Measurements from ENCODE around the gene ACVR1B.
A peak's percentile ranks its signal among the peaks of the same experiment; 100 is the strongest.

The ACVR1B gene

DNA sequence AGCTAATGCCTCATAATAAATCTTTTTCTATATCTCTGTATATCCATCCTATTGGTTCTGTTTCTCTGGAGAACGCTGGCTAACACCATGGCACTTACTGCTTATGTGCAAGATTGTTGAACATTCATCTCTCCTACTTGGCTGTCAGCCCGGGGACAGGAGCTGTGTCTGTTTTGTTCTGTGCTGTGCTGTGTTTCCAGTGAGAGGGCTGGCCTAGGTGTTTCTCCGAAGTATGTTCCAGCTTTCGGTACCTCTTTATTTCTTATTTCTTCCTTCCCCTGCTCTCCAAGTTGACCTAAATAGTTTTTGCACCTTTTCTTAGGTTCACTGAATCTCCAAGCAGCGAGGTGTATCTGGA, 80.9 kb downstream of the ACVR1B start:
- peaks cover 42% of the 10 kb centered on the region for H3K27me3 ChIP-seq (ENCODE audit: insufficient read depth, low read length)
- no peaks in the 10 kb centered on the region for H3K9me3 ChIP-seq (ENCODE audit: insufficient read depth, low read depth, low read length)
- H3K9ac ChIP-seq (ENCODE audit: low read depth, low read length), result no peak overlapping the region
- 40% methylated on average over 5 of the region's 5 CpGs for WGBS
- no peaks in the 10 kb centered on the region for H3K36me3 ChIP-seq (ENCODE audit: insufficient read depth, low read length)
- H3K27ac ChIP-seq (ENCODE audit: low read depth, low read length), result no peak overlapping the region
- peak overlapping the region; percentile 38 for H3K4me3 ChIP-seq (ENCODE audit: low read length)
- peaks cover 25% of the 10 kb centered on the region; the same call in 1 of the 2 replicates for H3K4me1 ChIP-seq (ENCODE audit: insufficient read depth, low read length)

DNA sequence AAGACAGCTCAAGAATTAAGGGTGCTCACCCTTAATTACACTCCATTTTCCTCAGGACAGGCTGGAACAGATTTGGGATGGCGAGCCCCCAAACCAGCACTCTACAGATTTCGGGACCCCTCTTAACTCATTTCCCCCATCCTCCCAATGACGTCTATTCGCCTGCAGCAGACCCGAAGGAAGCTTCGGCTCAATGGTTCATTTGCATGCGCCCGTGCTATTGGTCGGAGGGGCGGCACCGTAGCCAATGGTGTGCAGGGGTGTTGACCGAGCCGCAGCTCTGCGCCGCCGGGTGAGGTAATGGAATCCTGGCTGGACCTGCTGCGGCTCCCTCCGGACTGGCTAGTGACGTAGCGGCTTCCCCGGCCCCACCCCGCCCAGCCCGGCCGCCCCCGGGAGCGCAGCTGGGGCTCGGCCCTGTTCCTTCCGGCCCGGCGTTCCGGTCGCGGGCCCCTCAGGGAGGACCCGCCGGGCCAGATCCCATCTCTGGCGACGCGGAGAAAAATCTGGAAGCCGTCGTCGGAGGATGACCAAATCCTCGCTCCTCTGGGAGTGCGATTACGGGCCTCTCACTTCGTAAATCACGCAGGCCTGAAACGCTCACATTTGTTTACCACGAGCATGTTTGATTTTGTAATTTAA, 81.4 kb downstream of the ACVR1B start:
- Histone ChIP-seq H3K36me3 (ENCODE audit: insufficient read depth, low read length) (no peaks in the 10 kb centered on the region), H3K9me3 (ENCODE audit: insufficient read depth, low read depth, low read length) (no peaks in the 10 kb centered on the region), H3K4me3 (ENCODE audit: low read length) (peak overlapping the region; percentile 52), H3K27me3 (ENCODE audit: insufficient read depth, low read length) (peaks cover 47% of the 10 kb centered on the region), H3K9ac (ENCODE audit: low read depth, low read length) (peak overlapping the region; percentile 11; the same call in 1 of the 2 replicates), H3K27ac (ENCODE audit: low read depth, low read length) (peak overlapping the region; percentile 60), H3K4me1 (ENCODE audit: insufficient read depth, low read length) (peaks cover 25% of the 10 kb centered on the region; the same call in 1 of the 2 replicates)
- 3% methylated on average over 48 of the region's 48 CpGs for WGBS

DNA sequence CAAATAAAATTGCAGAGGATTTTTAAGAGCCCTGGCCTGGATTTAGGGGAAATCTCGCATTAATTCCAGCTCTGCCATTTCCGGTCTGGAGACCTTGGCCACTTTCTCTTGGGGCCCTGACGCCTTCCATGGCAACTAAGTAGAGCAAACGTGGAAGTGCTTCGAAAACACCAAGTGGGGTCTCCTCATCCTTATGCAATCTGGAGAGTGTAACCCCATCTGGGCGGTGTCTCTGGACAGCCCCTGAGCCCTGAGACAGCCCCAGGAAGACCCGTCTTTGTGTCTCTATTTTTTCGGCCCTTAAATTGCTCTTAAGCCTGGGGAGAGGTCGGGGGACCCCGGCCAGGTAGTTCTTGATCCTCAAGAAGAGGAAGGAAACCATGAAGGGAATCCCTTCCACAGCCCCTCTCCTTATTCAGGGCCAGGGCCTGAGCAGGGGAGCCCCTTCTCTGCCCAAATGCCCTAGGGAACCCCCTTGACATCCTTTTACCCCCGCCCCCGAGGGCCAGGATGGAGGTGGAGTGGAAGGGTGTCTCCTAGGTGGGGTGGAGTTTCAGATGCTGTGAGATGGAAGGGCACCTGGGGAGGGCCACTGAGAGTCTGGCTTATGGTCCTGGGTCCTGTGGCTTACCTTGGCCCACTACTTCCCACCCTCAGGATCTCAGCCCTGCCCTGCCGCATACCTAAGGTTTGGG, 82.1 kb downstream of the ACVR1B start:
- 85% methylated on average over 13 of the region's 13 CpGs for WGBS
- Histone ChIP-seq H3K9ac (ENCODE audit: low read depth, low read length) (peak overlapping the region; percentile 11; the same call in 1 of the 2 replicates), H3K9me3 (ENCODE audit: insufficient read depth, low read depth, low read length) (no peaks in the 10 kb centered on the region), H3K27ac (ENCODE audit: low read depth, low read length) (peak overlapping the region; percentile 60), H3K4me1 (ENCODE audit: insufficient read depth, low read length) (peaks cover 25% of the 10 kb centered on the region; the same call in 1 of the 2 replicates), H3K4me3 (ENCODE audit: low read length) (peak overlapping the region; percentile 52), H3K27me3 (ENCODE audit: insufficient read depth, low read length) (peaks cover 51% of the 10 kb centered on the region), H3K36me3 (ENCODE audit: insufficient read depth, low read length) (no peaks in the 10 kb centered on the region)

DNA sequence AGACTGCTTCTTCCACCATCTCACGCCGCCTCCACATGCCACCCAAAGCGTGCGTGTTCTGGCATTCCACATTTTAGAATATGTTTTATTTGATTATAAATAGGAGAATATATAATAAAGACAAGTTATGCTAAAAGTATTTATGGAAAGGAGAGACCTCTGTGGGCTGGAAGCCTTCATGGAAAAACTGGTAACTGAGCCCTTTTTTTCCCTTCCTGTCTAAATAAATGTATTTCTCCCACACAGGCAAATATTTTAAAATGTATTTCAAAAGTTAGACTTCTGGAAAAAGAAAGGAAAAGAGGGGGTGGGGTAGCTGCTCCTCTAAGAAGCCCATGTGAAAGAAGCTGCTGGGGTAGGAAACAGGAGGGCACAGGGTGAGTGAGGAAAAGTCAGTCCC, 83.7 kb downstream of the ACVR1B start:
- 83% methylated on average over 2 of the region's 4 CpGs for WGBS
- H3K4me1 ChIP-seq (ENCODE audit: insufficient read depth, low read length), result peaks cover 16% of the 10 kb centered on the region; the same call in 1 of the 2 replicates
- no peaks in the 10 kb centered on the region for H3K36me3 ChIP-seq (ENCODE audit: insufficient read depth, low read length)
- H3K27me3 ChIP-seq (ENCODE audit: insufficient read depth, low read length), result peaks cover 54% of the 10 kb centered on the region
- no peaks in the 10 kb centered on the region for H3K9me3 ChIP-seq (ENCODE audit: insufficient read depth, low read depth, low read length)
- no peak overlapping the region for H3K9ac ChIP-seq (ENCODE audit: low read depth, low read length)
- H3K4me3 ChIP-seq (ENCODE audit: low read length), result no peak overlapping the region
- no peak overlapping the region for H3K27ac ChIP-seq (ENCODE audit: low read depth, low read length)

DNA sequence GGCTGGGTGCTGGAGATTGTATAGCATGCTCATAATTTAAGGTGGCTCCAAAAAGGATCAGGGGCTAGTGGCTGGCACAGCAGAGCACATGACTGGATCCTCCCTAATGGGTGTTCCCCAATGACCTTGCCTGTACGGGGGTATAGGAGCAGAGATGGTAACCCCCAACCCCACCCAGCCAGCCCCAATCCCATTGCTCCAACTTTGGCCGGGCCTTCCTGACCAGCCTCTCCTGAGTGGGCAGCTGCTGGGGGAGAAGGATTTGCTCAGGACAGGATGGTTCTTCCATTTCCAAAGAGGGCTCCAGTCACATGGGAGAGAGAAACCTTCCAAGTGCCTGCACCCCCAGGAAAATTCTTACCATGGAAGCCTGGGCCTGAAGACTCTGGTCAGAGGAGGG, 84.4 kb downstream of the ACVR1B start:
- H3K9me3 ChIP-seq (ENCODE audit: insufficient read depth, low read depth, low read length), result no peaks in the 10 kb centered on the region
- no peaks in the 10 kb centered on the region for H3K36me3 ChIP-seq (ENCODE audit: insufficient read depth, low read length)
- WGBS, result 92% methylated on average over 2 of the region's 2 CpGs
- H3K4me1 ChIP-seq (ENCODE audit: insufficient read depth, low read length), result peaks cover 15% of the 10 kb centered on the region; the same call in 1 of the 2 replicates
- H3K4me3 ChIP-seq (ENCODE audit: low read length), result no peak overlapping the region
- H3K27me3 ChIP-seq (ENCODE audit: insufficient read depth, low read length), result peaks cover 54% of the 10 kb centered on the region
- H3K27ac ChIP-seq (ENCODE audit: low read depth, low read length), result no peak overlapping the region
- no peak overlapping the region for H3K9ac ChIP-seq (ENCODE audit: low read depth, low read length)

DNA sequence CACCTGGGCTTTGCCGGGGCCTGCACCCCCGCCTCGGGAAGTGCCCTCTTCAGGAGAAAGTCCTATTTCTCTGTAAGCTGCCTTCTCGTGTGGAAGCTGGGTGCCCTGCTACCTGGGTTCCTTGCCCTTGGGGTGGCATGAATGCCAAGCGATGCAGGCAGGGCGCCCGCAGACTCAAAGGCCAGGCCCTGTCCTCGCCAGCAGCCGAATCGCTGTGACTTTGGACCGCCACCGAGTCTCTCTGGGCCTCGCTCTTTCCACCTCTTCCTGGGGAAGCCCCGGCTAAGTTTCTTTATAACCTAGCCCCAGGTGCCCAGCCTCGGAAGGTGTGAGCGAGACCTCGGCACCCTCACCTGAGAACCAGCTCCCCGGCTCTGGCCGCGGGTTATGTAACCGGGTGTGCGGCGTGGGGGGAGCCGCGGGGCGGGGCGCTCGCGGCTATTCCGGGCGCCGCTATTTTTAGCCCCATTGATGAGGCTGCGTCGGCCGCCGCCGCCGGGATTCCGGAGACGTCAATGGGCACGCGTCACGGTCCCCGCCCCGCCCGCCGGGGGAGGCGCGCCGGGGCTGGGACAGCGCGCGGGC, 85.2 kb downstream of the ACVR1B start:
- peak overlapping the region; percentile 29; the same call in 1 of the 2 replicates for H3K9ac ChIP-seq (ENCODE audit: low read depth, low read length)
- WGBS, result 9% methylated on average over 53 of the region's 53 CpGs
- H3K27ac ChIP-seq (ENCODE audit: low read depth, low read length), result peak overlapping the region; percentile 63; the same call in 1 of the 2 replicates

DNA sequence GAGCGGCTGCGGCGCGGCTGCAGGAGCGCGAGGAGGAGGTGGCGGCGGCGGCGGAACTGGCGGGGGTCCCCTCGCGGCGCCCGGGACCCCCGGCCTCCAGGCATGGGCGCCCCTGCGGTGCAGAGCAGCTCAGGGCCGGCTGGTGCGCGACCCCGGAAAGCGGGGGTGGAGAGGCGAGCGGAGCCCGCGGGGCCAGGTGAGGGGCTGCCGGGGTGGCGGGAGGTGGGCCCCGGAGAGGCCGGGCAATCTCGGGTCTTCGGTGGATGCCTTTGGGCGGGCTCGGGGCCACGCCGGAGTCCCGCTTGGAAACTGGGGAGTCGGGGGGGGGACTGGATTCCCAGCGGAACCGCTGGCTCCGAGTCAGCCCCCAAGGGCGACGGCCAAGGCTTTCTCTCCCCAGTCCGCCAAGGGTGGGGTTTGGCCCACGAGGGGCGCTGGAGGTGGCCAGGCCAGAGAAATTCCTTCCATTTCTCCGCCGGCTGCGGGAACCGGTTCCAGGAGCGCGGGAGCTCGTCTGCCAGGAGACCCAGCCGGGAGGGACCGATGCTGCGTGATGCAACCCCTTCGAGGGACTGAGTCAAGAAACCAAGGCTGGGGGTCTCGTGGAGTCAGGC, 85.9 kb downstream of the ACVR1B start:
- H3K9ac ChIP-seq (ENCODE audit: low read depth, low read length), result peak overlapping the region; percentile 75
- peaks cover 49% of the 10 kb centered on the region for H3K27me3 ChIP-seq (ENCODE audit: insufficient read depth, low read length)
- WGBS, result 1% methylated on average over 59 of the region's 59 CpGs
- H3K36me3 ChIP-seq (ENCODE audit: insufficient read depth, low read length), result no peaks in the 10 kb centered on the region
- peak overlapping the region; percentile 68 for H3K4me3 ChIP-seq (ENCODE audit: low read length)
- no peak overlapping the region for H3K27ac ChIP-seq (ENCODE audit: low read depth, low read length)
- peaks cover 12% of the 10 kb centered on the region; the same call in 1 of the 2 replicates for H3K4me1 ChIP-seq (ENCODE audit: insufficient read depth, low read length)
- no peaks in the 10 kb centered on the region for H3K9me3 ChIP-seq (ENCODE audit: insufficient read depth, low read depth, low read length)

More for the DNA sequence above, 85.2 kb downstream of the ACVR1B start:
- Histone ChIP-seq H3K9me3 (ENCODE audit: insufficient read depth, low read depth, low read length) (no peaks in the 10 kb centered on the region), H3K4me3 (ENCODE audit: low read length) (peak overlapping the region; percentile 48), H3K36me3 (ENCODE audit: insufficient read depth, low read length) (no peaks in the 10 kb centered on the region), H3K27me3 (ENCODE audit: insufficient read depth, low read length) (peaks cover 54% of the 10 kb centered on the region), H3K4me1 (ENCODE audit: insufficient read depth, low read length) (peaks cover 15% of the 10 kb centered on the region; the same call in 1 of the 2 replicates)

DNA sequence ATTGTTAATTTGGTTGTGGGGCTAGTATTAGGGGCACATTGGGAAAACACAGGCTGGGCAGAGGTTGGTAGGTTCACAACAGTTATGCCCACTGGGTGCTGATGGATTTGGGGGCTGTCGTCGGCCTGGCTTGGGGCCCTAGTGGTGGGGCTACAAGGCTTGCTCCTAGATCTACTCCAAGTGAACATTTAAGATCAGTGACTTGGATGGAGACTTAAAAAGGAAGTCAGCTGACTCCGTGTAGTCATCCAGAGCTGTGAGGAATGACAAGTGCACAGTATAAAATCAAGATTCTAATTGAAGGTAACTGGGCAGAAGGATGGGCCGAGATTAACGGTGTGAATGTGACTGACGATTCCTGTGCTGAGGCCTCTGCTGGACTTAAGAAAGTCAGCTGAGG, 86.9 kb downstream of the ACVR1B start:
- 92% methylated on average over 6 of the region's 6 CpGs for WGBS
- Histone ChIP-seq H3K36me3 (ENCODE audit: insufficient read depth, low read length) (no peaks in the 10 kb centered on the region), H3K4me1 (ENCODE audit: insufficient read depth, low read length) (peaks cover 5% of the 10 kb centered on the region; the same call in 1 of the 2 replicates), H3K9me3 (ENCODE audit: insufficient read depth, low read depth, low read length) (no peaks in the 10 kb centered on the region), H3K4me3 (ENCODE audit: low read length) (no peak overlapping the region), H3K27me3 (ENCODE audit: insufficient read depth, low read length) (peaks cover 47% of the 10 kb centered on the region), H3K27ac (ENCODE audit: low read depth, low read length) (no peak overlapping the region), H3K9ac (ENCODE audit: low read depth, low read length) (no peak overlapping the region)

DNA sequence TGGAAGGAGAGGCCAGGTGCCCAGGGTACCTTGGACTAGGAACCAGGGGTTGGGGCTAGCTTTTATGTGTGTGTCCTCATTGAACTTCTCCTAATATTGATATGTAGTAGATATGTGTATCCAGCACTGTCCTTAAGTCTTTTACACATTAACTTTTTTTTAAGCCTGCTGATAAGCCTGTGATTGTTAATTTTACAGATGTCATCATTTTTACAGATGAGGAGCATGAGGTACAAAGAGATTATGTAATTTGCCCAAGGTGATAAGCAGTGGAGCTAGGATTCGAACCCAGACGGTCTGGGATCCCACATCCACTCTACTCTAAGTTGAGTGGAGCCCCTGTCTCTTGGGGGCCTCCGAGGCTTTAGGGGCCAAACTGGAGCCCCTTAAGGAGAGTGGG, 89.5 kb downstream of the ACVR1B start:
- 88% methylated on average over 3 of the region's 3 CpGs for WGBS
- H3K9ac ChIP-seq (ENCODE audit: low read depth, low read length), result no peak overlapping the region

DNA sequence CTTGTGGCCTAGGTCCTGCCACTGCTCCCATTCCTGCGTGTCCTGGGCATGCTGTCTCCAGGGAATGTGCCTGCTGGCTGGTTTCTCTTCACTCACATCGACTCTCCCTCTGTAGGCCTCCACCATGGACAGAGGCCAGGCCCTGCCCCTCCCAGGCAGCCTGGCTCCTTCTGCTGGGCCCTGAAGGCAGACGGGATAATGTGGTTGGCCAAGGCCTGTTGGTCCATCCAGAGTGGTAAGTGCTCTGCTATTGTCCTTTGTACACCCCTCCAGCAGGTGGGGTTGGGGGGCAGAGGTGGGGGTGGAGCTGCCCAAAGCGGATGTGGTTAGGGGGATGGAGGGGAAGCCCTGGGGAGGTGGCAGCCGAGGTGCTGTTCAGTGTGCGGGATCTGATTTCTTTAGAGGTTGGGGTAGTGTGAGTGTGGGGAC, 90.2 kb downstream of the ACVR1B start:
- Histone ChIP-seq H3K4me3 (ENCODE audit: low read length) (no peak overlapping the region), H3K9ac (ENCODE audit: low read depth, low read length) (no peak overlapping the region), H3K4me1 (ENCODE audit: insufficient read depth, low read length) (no peaks in the 10 kb centered on the region), H3K9me3 (ENCODE audit: insufficient read depth, low read depth, low read length) (no peaks in the 10 kb centered on the region), H3K27me3 (ENCODE audit: insufficient read depth, low read length) (peaks cover 14% of the 10 kb centered on the region; the same call in 1 of the 2 replicates), H3K36me3 (ENCODE audit: insufficient read depth, low read length) (no peaks in the 10 kb centered on the region; the same call in 1 of the 2 replicates), H3K27ac (ENCODE audit: low read depth, low read length) (no peak overlapping the region)
- WGBS, result 66% methylated on average over 6 of the region's 6 CpGs

More for the DNA sequence above, 89.5 kb downstream of the ACVR1B start:
- no peak overlapping the region for H3K27ac ChIP-seq (ENCODE audit: low read depth, low read length)
- H3K4me1 ChIP-seq (ENCODE audit: insufficient read depth, low read length), result 0 out of 2 replicates have a peak, but pooled peaks cover 4% of the 10 kb centered on the region
- no peaks in the 10 kb centered on the region; the same call in 1 of the 2 replicates for H3K36me3 ChIP-seq (ENCODE audit: insufficient read depth, low read length)
- H3K4me3 ChIP-seq (ENCODE audit: low read length), result no peak overlapping the region
- H3K27me3 ChIP-seq (ENCODE audit: insufficient read depth, low read length), result peaks cover 21% of the 10 kb centered on the region
- no peaks in the 10 kb centered on the region for H3K9me3 ChIP-seq (ENCODE audit: insufficient read depth, low read depth, low read length)
